Measurements from ENCODE around the gene PRPH. TPM values are rescaled to one million over a fixed set of nuclear protein-coding genes. Genes with fewer than 3 reads are reported as not detected.

Gene PRPH
- total RNA-seq, 3 donors from 2014 or later (not counting 1 experiment from before 2014, with no cell fraction given): not detected

DNA sequence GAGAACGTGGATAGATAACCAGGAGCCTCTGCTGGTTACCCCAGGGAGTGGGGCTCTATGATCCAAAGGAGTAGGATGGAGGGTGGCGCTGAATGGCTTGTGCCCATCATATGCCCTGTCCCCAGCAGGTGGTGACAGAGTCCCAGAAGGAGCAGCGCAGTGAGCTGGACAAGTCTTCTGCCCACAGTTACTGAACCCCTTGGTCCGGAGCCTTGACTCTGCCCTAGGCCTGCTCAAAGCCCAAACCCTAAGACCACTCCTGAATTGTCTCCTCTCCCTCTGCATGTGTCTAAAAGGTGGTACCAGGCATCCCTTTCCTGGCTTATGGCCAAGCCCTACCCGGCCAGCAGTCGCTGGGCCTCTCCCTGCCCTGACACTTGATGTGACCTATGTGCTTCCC, 3.2 kb downstream of the PRPH start:
- ATAC-seq (no peak), DNase-seq (no peak)
- WGBS (ENCODE audit: insufficient coverage): 43% methylated on average over 6 of the region's 6 CpGs
- Histone ChIP-seq H3K4me1 (ENCODE audit: control insufficient read depth, insufficient read depth, low read length) (peaks cover 18% of the 10 kb centered on the region), H3K27me3 (ENCODE audit: control insufficient read depth, insufficient read depth, low read length) (peaks cover 47% of the 10 kb centered on the region), H3K4me3 (ENCODE audit: low read length) (no peak overlapping the region), H3K27ac (ENCODE audit: low read length) (no peak overlapping the region), H3K9me3 (ENCODE audit: control insufficient read depth, insufficient read depth, low read length) (no peaks in the 10 kb centered on the region), H3K36me3 (ENCODE audit: control insufficient read depth, insufficient read depth, low read length) (no peaks in the 10 kb centered on the region)
- H3K9me3 Mint-ChIP-seq: no peaks in the 10 kb centered on the region
- H3K36me3 Mint-ChIP-seq: no peaks in the 10 kb centered on the region
- TF ChIP-seq, protein P1, sequence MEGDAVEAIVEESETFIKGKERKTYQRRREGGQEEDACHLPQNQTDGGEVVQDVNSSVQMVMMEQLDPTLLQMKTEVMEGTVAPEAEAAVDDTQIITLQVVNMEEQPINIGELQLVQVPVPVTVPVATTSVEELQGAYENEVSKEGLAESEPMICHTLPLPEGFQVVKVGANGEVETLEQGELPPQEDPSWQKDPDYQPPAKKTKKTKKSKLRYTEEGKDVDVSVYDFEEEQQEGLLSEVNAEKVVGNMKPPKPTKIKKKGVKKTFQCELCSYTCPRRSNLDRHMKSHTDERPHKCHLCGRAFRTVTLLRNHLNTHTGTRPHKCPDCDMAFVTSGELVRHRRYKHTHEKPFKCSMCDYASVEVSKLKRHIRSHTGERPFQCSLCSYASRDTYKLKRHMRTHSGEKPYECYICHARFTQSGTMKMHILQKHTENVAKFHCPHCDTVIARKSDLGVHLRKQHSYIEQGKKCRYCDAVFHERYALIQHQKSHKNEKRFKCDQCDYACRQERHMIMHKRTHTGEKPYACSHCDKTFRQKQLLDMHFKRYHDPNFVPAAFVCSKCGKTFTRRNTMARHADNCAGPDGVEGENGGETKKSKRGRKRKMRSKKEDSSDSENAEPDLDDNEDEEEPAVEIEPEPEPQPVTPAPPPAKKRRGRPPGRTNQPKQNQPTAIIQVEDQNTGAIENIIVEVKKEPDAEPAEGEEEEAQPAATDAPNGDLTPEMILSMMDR (IDR thresholded peaks at IDR 0.05): no peak
- peaks cover 36 to 57% of the 10 kb centered on the region in 2 donors for H3K27me3 Mint-ChIP-seq (ENCODE audit: low read depth in 2 of 2)
- no peak overlapping the region for H3K27ac Mint-ChIP-seq
- peaks cover 0 to 12% of the 10 kb centered on the region in 2 donors for H3K4me1 Mint-ChIP-seq
- intact Hi-C loops (cut with micrococcal nuclease): no loop called here
- H3K4me3 Mint-ChIP-seq: no peak overlapping the region

DNA sequence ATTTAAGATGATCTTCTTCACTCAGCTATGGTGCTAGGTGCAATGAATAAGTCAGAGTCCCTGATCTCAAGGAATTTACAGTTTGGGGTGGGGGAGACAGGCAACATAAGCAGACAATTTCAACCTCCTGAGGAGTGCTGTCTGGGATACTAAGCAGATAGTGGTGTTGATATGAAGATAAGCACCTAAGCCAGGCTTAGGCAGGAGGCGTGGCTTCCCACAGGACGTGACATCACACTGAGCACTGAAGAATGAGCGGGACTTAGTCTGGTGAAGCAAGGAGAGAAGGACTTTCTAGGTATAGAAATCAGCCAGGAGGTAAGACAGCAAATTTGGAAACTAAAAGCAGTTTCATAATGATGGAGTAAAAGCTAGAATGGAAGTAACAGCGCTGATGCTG, 6.8 kb downstream of the PRPH start:
- TF ChIP-seq, protein P1 (IDR thresholded peaks at IDR 0.05): no peak
- Histone ChIP-seq H3K27ac (ENCODE audit: low read length) (no peak overlapping the region), H3K4me1 (ENCODE audit: control insufficient read depth, insufficient read depth, low read length) (peaks cover 6% of the 10 kb centered on the region), H3K36me3 (ENCODE audit: control insufficient read depth, insufficient read depth, low read length) (no peaks in the 10 kb centered on the region), H3K4me3 (ENCODE audit: low read length) (no peak overlapping the region), H3K9me3 (ENCODE audit: control insufficient read depth, insufficient read depth, low read length) (no peaks in the 10 kb centered on the region), H3K27me3 (ENCODE audit: control insufficient read depth, insufficient read depth, low read length) (peaks cover 22% of the 10 kb centered on the region)
- ATAC-seq (no peak), DNase-seq (no peak)
- Mint-ChIP-seq H3K9me3 (no peaks in the 10 kb centered on the region), H3K36me3 (no peaks in the 10 kb centered on the region), H3K4me1 (peaks cover 0 to 12% of the 10 kb centered on the region in 2 donors), H3K27me3 (ENCODE audit: low read depth in 2 of 2) (peaks cover 46 to 51% of the 10 kb centered on the region in 2 donors), H3K4me3 (no peak overlapping the region), H3K27ac (no peak overlapping the region)
- WGBS (ENCODE audit: insufficient coverage): 71% methylated on average over 4 of the region's 4 CpGs
- intact Hi-C loops (cut with micrococcal nuclease): no loop called here

DNA sequence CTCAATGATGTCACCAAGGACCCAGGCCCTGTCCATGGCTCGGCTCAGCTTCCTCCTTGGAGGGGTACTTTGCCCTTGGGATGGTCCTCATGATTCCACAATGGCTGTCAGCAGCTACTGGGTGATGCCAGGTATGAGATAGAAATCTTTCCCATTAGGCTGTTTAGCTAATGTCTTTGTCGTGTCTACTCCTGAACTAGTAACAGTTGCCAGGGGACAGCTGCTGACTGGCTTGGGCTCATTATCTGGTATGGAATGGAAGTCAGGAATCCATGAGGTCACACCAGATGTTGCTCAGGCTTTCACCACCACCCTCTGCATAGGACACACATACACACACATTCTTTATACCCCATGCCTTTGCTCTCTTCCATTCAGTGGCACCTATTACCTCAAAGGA, 9.2 kb downstream of the PRPH start:
- no peak overlapping the region for H3K27ac ChIP-seq (ENCODE audit: low read length)
- DNase-seq (no peak), ATAC-seq (no peak)
- Mint-ChIP-seq H3K27me3 (ENCODE audit: low read depth in 2 of 2) (peaks cover 39 to 55% of the 10 kb centered on the region in 2 donors), H3K4me3 (no peak overlapping the region), H3K9me3 (no peaks in the 10 kb centered on the region), H3K4me1 (peaks cover 0 to 5% of the 10 kb centered on the region in 2 donors), H3K36me3 (no peaks in the 10 kb centered on the region), H3K27ac (no peak overlapping the region)
- 91% methylated on average over 2 of the region's 2 CpGs for WGBS (ENCODE audit: insufficient coverage)
- intact Hi-C loops (cut with micrococcal nuclease): no loop called here
- TF ChIP-seq, protein P1 (IDR thresholded peaks at IDR 0.05): no peak
- H3K27me3 ChIP-seq (ENCODE audit: control insufficient read depth, insufficient read depth, low read length): peaks cover 4% of the 10 kb centered on the region
- no peak overlapping the region for H3K4me3 ChIP-seq (ENCODE audit: low read length)
- H3K4me1 ChIP-seq (ENCODE audit: control insufficient read depth, insufficient read depth, low read length): no peaks in the 10 kb centered on the region
- H3K36me3 ChIP-seq (ENCODE audit: control insufficient read depth, insufficient read depth, low read length): no peaks in the 10 kb centered on the region
- H3K9me3 ChIP-seq (ENCODE audit: control insufficient read depth, insufficient read depth, low read length): no peaks in the 10 kb centered on the region

DNA sequence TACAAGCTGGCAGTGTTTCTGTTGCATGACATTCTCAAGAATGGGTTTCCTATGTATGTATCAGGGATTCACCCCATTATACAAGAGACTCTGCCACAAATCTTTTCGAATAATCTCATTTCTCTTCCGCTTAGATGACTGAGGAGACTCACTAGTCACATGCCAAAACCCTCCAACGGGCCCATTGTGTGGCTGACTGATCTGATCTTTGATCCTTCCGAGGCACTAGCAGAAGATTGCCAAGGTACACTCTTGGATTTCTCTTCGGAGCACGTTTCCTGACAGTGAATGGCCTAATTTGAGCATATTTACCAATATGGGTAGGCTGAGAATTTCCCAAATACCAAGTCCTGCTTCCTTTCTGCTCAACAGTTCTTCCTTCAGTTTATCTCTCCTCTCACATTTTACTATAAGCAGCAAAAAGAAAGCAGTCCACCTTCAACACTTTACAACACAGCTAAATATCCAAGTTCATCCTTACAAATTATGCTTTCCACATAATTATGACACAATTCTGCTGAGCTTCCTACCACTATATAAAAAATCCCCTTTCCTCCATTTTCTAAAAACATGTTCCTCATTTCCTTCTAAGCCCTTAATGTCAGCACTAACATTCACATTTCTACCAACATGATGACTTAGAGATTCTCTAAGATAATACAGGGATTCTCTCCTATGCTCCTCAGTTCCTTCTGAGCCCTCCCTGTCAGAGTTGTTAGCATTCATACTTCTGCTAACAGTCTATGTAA, 11.0 kb downstream of the PRPH start:
- intact Hi-C loops (cut with micrococcal nuclease): no loop called here
- Histone ChIP-seq H3K27ac (ENCODE audit: low read length) (no peak overlapping the region), H3K4me3 (ENCODE audit: low read length) (no peak overlapping the region), H3K27me3 (ENCODE audit: control insufficient read depth, insufficient read depth, low read length) (peaks cover 4% of the 10 kb centered on the region), H3K36me3 (ENCODE audit: control insufficient read depth, insufficient read depth, low read length) (no peaks in the 10 kb centered on the region), H3K4me1 (ENCODE audit: control insufficient read depth, insufficient read depth, low read length) (no peaks in the 10 kb centered on the region), H3K9me3 (ENCODE audit: control insufficient read depth, insufficient read depth, low read length) (no peaks in the 10 kb centered on the region)
- Mint-ChIP-seq H3K4me3 (no peak overlapping the region), H3K36me3 (no peaks in the 10 kb centered on the region), H3K27me3 (ENCODE audit: low read depth in 2 of 2) (peaks cover 36 to 56% of the 10 kb centered on the region in 2 donors), H3K27ac (no peak overlapping the region), H3K4me1 (peaks cover 0 to 5% of the 10 kb centered on the region in 2 donors), H3K9me3 (no peaks in the 10 kb centered on the region)
- TF ChIP-seq, protein P1 (IDR thresholded peaks at IDR 0.05): no peak
- 88% methylated on average over 6 of the region's 6 CpGs for whole genome bisulfite sequencing (ENCODE audit: insufficient coverage)
- DNase-seq (no peak), ATAC-seq (no peak)
